Keratinocyte (primary cell): ENCODE data around the gene CLN3. TPM values are rescaled to one million over a fixed set of nuclear protein-coding genes. Genes with fewer than 3 reads are reported as not detected.

Experiments used
- DNase-seq: peaks from one replicate; pipeline ENCODE4 v3.0.0-alpha.2; 2011; ENCODE audit warnings: low read depth, missing footprints, low spot score
- FAIRE-seq: peaks from 2 replicates; lab custom pipeline; 2011; peaks lifted over from hg19 to GRCh38; lab: Jason Lieb, UNC
- H2AFZ ChIP-seq: 2 replicates; pipeline ENCODE4 v1.6.0; 2012; ENCODE audit warnings: low read length, control low read depth, inconsistent platforms; ENCODE audit not compliant: control insufficient read depth
- H3K27ac ChIP-seq: 2 replicates; pipeline ENCODE4 v1.5.1; 2011; ENCODE audit warnings: low read length; ENCODE audit not compliant: control insufficient read depth, insufficient read depth
- H3K27me3 ChIP-seq: 3 replicates; pipeline ENCODE4 v1.6.0; 2011; ENCODE audit warnings: low read length; ENCODE audit not compliant: control insufficient read depth, insufficient read depth; ENCODE audit errors: extremely low read depth
- H3K36me3 ChIP-seq, 2 experiments: 2 replicates in 1 of 2; 3 replicates in 1 of 2; pipeline ENCODE4 v1.5.1; 2011; ENCODE audit warnings: low read length in 2 of 2, mild to moderate bottlenecking in 1 of 2; ENCODE audit not compliant: control insufficient read depth in 2 of 2, insufficient read depth in 2 of 2; ENCODE audit errors: extremely low read depth in 1 of 2
- H3K4me1 ChIP-seq: 3 replicates; pipeline ENCODE4 v1.5.1; 2011; ENCODE audit warnings: low read length; ENCODE audit not compliant: control insufficient read depth, insufficient read depth; ENCODE audit errors: extremely low read depth
- H3K4me2 ChIP-seq: 3 replicates; pipeline ENCODE4 v1.6.0; 2011; ENCODE audit warnings: low read depth, low read length; ENCODE audit not compliant: control insufficient read depth, insufficient read depth; ENCODE audit errors: extremely low read depth
- H3K4me3 ChIP-seq, 3 experiments: fragments of 200-600 bp in 1 of 3; sonication (generic) in 1 of 3; 2 replicates in 2 of 3; 3 replicates in 1 of 3; pipeline ENCODE4 v1.5.1; 2011 to 2016; ENCODE audit warnings: low read length in 3 of 3, mild to moderate bottlenecking in 3 of 3, control low read depth in 2 of 3, inconsistent platforms in 1 of 3, low read depth in 1 of 3, mixed read lengths in 1 of 3, mixed run types in 1 of 3, moderate library complexity in 1 of 3; ENCODE audit not compliant: control insufficient read depth in 2 of 3, insufficient read depth in 2 of 3; ENCODE audit errors: extremely low read depth in 1 of 3
- H3K79me2 ChIP-seq: 2 replicates; pipeline ENCODE4 v1.6.0; 2012; ENCODE audit warnings: low read length; ENCODE audit not compliant: control insufficient read depth, insufficient read depth
- H3K9ac ChIP-seq: 3 replicates; pipeline ENCODE4 v1.6.0; 2011; ENCODE audit warnings: low read length; ENCODE audit not compliant: control insufficient read depth, insufficient read depth; ENCODE audit errors: extremely low read depth
- H3K9me1 ChIP-seq: 3 replicates; pipeline ENCODE4 v1.6.0; 2011; ENCODE audit warnings: low read length; ENCODE audit not compliant: control insufficient read depth, insufficient read depth; ENCODE audit errors: extremely low read depth
- H3K9me3 ChIP-seq: 2 replicates; pipeline ENCODE4 v1.5.1; 2012; ENCODE audit warnings: low read depth, low read length; ENCODE audit not compliant: control insufficient read depth
- H4K20me1 ChIP-seq: 3 replicates; pipeline ENCODE4 v1.6.0; 2011; ENCODE audit warnings: low read length; ENCODE audit not compliant: control insufficient read depth, insufficient read depth; ENCODE audit errors: extremely low read depth
- CTCF ChIP-seq, 3 experiments: IDR thresholded peaks in 1 of 3; conservative IDR thresholded peaks in 1 of 3; optimal IDR thresholded peaks in 1 of 3; 2 replicates in 2 of 3; 3 replicates in 1 of 3; pipeline versions ENCODE3 to v1.5.1; 2011; ENCODE audit warnings: low read length in 3 of 3, mild to moderate bottlenecking in 3 of 3, moderate library complexity in 2 of 3, control low read depth in 1 of 3, inconsistent platforms in 1 of 3; ENCODE audit not compliant: insufficient read depth in 2 of 3; ENCODE audit errors: extremely low read depth in 1 of 3
- EZH2 ChIP-seq: IDR thresholded peaks from one replicate; pipeline ENCODE4 v1.6.1; 2012; ENCODE audit warnings: inconsistent platforms, mild to moderate bottlenecking, low read length, moderate library complexity
- dilution Hi-C: fragments of 300-500 bp; cut with MboI; formaldehyde crosslinking; loops from one replicate; pipeline ENCODE4 v1.7.0; 2020; ENCODE audit warnings: low sequenced_read_pairs; ENCODE audit not compliant: extremely low pct_ligation_motif_present
- polyA plus RNA-seq, 5 experiments: library from polyadenylated mRNA; depleted of rRNA in 3 of 5; stranded (reverse) in 3 of 5; stranded (forward) in 1 of 5; unstranded in 1 of 5; fragments of >200 nt; gene quantifications; 1 replicate in 1 of 5; 2 replicates in 3 of 5; 3 replicates in 1 of 5; pipeline versions ENCODE4 v1.2.1 to v1.2.3, GENCODE V29; 2011 to 2012; ENCODE audit warnings: missing spikeins in 2 of 5, low read depth in 1 of 5, low replicate concordance in 1 of 5

Gene CLN3
- polyA plus RNA-seq, 1 donor (not counting 4 experiments of a cell fraction or from before 2014, with no cell fraction given): 12.6 TPM

- no peak overlapping the region for H3K27ac ChIP-seq
- dilution Hi-C loops: no loop called here
- no peaks in the 10 kb centered on the region for H3K9me1 ChIP-seq
- DNase-seq (no peak), FAIRE-seq (no peak)
- no peaks in the 10 kb centered on the region for H3K36me3 ChIP-seq
- H3K4me3 ChIP-seq: no peak overlapping the region
- H3K9me3 ChIP-seq: no peaks in the 10 kb centered on the region
- TF ChIP-seq EZH2 (no peak), CTCF (optimal IDR thresholded peaks at IDR 0.05 in 1 of 3, IDR thresholded peaks at IDR 0.05 in 1 of 3, conservative IDR thresholded peaks at IDR 0.05 in 1 of 3; ENCODE audit: extremely low read depth in 1 of 3, insufficient read depth in 2 of 3, low read length in 3 of 3) (no peak)
- H2AFZ ChIP-seq: no peak overlapping the region
- H3K4me2 ChIP-seq: no peak overlapping the region
- H4K20me1 ChIP-seq: no peaks in the 10 kb centered on the region
- H3K27me3 ChIP-seq: no peaks in the 10 kb centered on the region
- no peaks in the 10 kb centered on the region for H3K4me1 ChIP-seq
- no peak overlapping the region for H3K9ac ChIP-seq
- H3K79me2 ChIP-seq: no peaks in the 10 kb centered on the region
These were observed 34.6 kb upstream of the CLN3 start for GRCh38 chr16:28526201-28527099.

GRCh38 chr16:28524681-28525171, 32.9 kb upstream of the CLN3 start:
- no peaks in the 10 kb centered on the region for H3K36me3 ChIP-seq
- no peaks in the 10 kb centered on the region for H3K4me1 ChIP-seq

More at GRCh38 chr16:28524681-28525171, 32.9 kb upstream of the CLN3 start:
- no peak overlapping the region for H3K4me3 ChIP-seq
- FAIRE-seq: no peak
- H3K27me3 ChIP-seq: no peaks in the 10 kb centered on the region
- no peak overlapping the region for H3K9ac ChIP-seq
- H2AFZ ChIP-seq: no peak overlapping the region
- no peak for DNase-seq
- dilution Hi-C loops: no loop called here
- no peak overlapping the region for H3K4me2 ChIP-seq
- H4K20me1 ChIP-seq: no peaks in the 10 kb centered on the region
- H3K79me2 ChIP-seq: no peaks in the 10 kb centered on the region
- no peaks in the 10 kb centered on the region for H3K9me1 ChIP-seq
- no peaks in the 10 kb centered on the region for H3K9me3 ChIP-seq
- TF ChIP-seq EZH2: no peak
- TF ChIP-seq CTCF (optimal IDR thresholded peaks at IDR 0.05 in 1 of 3, IDR thresholded peaks at IDR 0.05 in 1 of 3, conservative IDR thresholded peaks at IDR 0.05 in 1 of 3; ENCODE audit: extremely low read depth in 1 of 3, insufficient read depth in 2 of 3, low read length in 3 of 3): no peak
- H3K27ac ChIP-seq: no peak overlapping the region
